Hematopoietic multipotent progenitor cell treated with erythropoietin and hydrocortisone succinate and interleukin-3 and kit ligand, for 4 days (in vitro differentiated cells): ENCODE data around the gene RIMBP2.
"Not testable (repeated sequence)": the region's sequence is repeated elsewhere in the genome, so short reads cannot be mapped to it uniquely, and the experiment has no call there.

Experiments
- DNase-seq: peaks from one replicate; pipeline ENCODE4 v3.0.0-alpha.2; 2015

RIMBP2 gene

DNA sequence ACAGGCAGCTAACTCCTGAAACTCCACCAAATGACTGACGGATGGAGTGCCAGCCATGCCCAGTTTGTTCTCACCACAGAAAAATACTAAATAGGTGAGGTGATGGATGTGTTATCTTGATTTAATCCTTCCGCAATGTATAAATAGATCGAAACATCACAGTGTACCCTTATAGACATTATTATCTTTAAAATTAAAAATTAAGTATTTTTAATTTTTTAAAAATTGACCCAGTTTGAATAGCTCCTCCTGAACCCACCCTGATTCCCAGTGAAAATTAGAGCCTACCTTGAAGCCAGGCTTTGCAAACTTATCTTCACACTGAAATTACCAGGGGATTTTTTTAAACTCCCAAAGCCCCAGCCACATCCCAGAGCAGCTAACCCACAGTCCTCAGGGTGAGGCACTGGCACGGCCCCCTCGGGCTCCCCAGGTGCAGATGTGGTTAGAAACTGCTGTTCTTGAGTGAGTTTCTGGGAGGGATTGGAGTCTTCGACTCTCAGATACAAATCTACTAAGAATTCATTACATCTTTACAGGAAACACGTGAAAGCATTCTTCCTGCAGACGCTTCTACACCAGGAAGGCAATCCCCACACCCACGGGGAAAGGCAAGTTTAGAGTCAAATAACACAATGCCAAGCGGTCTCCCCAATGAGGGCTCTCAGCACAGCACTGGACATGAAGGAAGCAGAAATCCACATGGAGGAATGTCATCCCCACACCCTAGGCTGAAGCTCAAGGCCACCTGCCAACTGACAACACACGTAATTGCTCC lies 126.4 kb downstream of the RIMBP2 start:
- no peak for DNase-seq

DNA sequence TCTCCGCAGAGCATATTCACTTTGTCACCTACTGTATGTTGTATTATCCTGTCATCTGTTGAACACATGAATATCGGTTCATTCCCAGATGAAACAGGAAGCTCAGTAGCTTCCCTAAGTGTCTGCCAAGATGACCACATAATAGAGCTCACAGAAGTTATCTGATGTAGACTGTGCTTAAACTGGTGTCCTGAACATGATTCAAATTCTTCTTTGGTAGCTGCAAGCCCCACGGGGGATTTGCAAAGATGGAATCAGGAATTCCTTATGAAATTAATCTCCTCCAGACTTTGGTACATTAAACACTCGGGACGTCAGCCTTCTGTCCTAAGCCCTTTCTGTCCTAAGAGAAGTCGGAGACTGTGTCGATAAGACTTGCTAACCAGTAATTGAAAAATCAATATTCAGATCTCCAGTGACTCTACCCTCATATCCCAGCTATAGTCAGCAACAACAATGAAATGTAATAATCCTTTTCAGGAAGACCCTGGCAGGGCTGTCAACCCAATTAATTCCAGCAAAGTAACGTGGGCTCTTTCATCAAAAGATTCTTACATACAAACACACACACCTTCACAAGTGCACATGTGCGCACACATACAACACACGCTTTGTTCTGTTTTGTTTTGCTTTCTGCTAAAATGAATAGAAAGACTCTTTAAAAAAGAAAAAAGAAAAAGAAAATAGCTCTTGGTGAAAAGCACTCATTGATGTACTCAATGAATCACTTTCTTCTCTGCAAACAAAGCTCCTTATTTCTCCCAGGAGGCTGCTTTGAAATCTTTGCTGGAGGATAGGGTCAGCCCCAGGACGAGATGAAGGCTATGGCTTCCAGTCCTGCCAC lies 127.2 kb downstream of the RIMBP2 start:
- DNase-seq = no peak

DNA sequence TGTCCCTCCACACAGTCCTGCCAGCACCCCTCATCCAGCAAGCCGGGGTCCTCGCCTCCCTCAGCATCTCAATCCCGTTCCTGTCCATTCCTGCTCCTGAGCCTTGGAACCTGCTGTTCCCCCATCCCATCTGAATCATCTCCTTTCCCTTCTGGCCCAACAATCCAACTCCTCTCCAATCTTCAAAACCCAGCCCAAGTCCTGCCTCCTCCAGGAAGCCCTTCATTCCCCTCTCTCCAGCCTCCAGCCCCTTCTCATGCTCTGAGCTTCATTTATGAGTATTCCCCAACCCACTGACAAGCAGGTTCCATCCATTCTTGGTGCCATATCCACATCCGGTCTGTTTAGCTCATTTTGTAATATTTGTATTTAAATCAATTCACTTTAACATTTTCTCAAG lies 128.1 kb downstream of the RIMBP2 start:
- DNase-seq = no peak

- not testable (repeated sequence) for DNase-seq
Measured at GRCh38 chr12:130584475-130584874, 131.6 kb downstream of the RIMBP2 start.

- DNase-seq = no peak
Measured at GRCh38 chr12:130583800-130584199, 132.3 kb downstream of the RIMBP2 start.

- no peak for DNase-seq
Measured at GRCh38 chr12:130583317-130583716, 132.8 kb downstream of the RIMBP2 start.

DNA sequence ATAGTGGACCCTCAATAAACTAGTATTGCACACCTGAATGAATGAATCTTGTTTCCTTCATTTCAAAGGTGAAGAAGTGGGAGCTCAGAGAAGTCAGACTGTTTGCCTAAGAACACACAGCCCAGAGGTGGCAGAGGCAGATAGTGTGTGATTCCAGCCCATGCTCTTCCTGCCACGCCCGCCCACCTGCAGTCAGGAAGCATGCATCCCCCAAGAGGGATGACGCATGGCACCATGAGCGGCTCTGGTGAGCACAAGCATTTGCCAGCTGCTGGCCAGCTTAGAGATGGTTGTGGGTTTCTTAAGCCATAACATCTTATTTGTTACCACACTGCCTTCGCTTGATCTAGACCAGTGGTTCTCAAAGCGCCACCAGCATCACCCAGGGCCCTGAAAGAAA lies 133.8 kb downstream of the RIMBP2 start:
- no peak for DNase-seq

DNA sequence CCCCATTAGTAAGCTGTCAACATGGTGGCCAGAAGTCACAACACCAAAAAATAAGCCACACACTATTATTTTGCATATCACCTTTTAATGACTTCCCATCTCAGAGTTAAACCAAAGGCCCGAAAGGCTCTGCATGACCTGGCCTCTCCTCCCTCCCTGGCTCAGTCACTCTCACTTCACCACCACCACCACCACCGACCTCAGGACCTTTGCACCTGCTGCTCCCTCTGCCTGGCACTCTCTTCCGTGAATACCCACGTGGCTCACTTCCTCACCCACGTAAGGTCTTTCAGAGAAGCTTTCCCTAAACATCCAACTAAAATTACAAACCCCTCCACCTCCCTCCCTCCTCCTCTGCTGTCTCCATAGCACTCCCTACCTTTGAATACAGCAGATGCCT lies 134.3 kb downstream of the RIMBP2 start:
- no peak for DNase-seq

DNA sequence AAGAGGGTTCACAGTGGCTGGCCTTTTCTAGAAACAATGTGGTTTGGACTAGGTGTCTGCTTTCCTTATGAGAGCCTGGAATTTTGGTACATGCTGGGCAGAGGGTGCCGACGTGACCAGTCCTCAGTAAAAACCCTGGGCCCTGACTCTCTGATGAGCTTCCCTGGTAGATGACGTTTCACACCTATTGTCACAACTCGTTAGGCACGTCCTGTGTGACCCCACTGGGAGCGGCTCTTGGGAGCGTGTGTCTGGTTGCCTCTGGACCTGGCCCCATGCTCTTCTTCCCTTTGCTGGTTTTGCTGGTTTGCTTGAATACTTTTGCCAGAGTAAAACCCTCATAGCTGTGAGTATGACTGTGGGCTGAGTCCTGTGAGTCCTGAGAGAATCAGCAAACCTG lies 136.9 kb downstream of the RIMBP2 start:
- no peak for DNase-seq

GRCh38 chr12:130577351-130577750 lies 138.7 kb downstream of the RIMBP2 start:
- DNase-seq = no peak

DNA sequence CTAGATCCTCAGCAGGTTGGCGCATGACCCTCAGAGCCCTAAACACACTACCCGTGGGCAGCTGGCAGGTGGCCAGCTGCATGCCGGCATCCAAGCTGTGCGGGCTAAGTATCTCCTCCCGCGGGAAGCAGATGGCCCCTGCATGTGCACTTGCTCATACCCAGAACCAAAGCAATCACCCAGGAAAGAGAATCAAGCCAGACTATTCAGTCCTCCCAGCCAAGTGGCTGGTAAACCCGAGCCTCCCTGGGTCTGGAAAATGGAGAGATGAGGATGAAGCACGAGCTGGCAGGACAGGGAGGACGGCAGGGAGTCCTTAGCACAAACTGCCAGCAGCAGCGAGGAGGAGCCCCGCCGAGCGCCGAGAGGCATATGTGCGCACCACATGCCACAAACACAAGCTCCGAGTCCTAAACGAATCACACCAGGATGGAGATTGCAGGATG lies 139.7 kb downstream of the RIMBP2 start:
- DNase-seq = no peak

GRCh38 chr12:130574402-130574801 lies 141.7 kb downstream of the RIMBP2 start:
- DNase-seq = peak; percentile 10

GRCh38 chr12:130573766-130574165 lies 142.3 kb downstream of the RIMBP2 start:
- no peak for DNase-seq

GRCh38 chr12:130573235-130573634 lies 142.9 kb downstream of the RIMBP2 start:
- DNase-seq = no peak

DNA sequence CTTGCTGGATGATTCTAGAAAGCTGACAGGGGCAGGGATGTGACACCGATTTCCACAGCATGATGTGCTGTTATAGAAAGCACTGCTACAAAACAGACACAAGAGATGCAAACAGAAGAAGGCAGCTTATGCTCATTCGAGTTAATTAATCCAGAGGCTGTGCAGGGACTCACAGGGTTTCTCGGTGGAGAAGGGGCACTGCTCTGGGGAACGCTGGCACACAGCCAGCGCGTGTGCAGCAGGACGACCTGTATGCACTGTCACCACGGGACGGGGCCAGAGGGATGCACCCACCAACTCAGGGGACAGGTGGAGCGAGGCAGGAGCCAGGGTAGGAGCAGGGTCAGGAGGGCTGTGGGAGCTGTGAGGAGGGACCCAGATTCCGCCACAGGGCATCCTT lies 143.5 kb downstream of the RIMBP2 start:
- no peak for DNase-seq

DNA sequence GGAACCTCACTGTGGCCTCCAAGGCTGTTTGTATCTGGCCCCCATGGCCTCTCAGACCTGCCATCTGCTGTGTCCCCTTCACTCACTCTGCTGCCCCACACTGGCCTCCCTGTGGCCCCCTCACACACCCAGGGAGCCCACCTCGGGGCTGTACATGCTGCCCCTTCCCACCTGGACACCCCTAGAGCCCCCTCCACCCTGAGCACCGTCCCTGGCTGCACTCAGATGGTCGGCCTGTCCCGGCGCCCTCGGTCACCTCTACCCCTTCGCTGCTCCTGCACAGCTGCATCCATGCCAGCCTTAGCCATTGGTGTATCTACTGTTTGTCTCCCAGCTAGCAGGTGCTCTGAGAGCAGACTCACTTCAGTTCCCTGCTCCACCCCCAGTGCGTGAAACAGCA lies 144.4 kb downstream of the RIMBP2 start:
- DNase-seq = no peak

GRCh38 chr12:130571089-130571488 lies 145.0 kb downstream of the RIMBP2 start:
- peak; percentile 9 for DNase-seq

DNA sequence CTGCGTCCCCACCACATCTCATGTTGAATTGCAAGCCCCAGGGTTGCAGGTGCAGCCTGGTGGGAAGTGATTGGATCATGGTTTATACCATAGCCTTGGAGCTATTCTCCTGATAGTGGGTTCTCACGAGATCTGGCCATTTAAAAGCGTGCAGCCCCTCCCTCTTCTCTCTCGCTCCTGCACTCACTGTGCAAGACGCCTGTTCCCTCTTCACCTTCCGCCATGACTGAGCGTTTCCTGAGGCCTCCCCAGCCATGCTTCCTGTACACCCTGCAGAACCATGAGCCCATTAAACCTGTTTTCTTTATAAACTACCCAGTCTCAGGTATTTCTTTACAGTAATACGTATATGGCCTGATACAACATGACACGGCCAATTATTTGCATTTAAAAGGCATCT lies 146.6 kb downstream of the RIMBP2 start:
- DNase-seq = peak; percentile 15

DNA sequence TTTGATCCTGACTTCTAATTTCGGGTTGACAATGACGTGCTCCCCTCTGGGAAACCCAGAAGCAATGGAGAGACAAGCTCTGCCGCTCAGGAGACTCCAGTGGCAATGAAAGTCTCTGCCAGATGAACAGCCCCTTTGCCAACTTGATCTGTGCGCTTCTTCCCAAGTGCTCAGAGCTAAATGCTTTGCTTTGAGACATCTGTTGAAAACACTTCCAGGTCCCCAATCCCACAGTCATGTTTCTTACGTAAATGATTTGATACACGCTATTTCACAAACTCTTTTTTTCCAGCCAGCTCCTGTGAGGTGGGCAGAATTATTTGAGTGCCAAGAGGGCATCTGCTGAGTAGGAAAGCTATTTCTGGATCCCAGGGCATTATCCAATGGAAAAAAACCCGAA lies 147.6 kb downstream of the RIMBP2 start:
- DNase-seq = no peak

- no peak for DNase-seq
Measured at GRCh38 chr12:130568041-130568440, 148.1 kb downstream of the RIMBP2 start.

DNA sequence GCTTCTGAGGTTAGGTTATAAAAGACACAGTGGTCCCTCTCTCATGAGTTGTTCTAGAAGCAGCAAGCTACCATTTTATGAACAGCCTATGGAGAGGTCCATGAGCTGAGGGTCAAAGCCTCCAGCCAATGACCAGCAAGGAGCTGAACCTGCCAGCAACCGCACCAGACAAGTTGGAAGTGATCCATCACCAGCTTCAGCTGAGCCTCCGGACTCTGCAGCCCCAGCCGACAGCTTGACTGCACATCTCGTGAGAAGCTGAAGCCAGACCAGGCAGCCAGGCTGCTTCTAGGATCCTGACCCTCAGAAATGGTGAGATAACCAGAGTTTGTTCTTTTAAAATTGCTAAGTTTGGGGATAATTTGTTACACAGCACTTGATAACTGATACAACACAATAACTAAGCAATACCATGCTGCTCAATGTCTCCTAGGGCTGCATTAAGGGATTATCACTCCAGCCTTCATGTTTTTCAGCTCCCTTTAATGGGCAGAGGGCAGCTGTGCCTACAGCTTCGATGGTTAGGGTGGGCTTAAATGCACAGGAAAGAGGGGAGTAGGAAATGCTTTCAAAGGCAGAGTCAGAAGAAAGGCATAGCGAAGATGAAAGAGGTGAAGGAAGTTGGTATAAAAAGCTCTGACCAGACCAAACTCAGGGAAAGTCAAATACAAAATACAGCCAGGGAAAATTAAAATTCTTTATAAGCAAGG lies 149.5 kb downstream of the RIMBP2 start:
- no peak for DNase-seq

GRCh38 chr12:130565189-130565588 lies 150.9 kb downstream of the RIMBP2 start:
- no peak for DNase-seq

DNA sequence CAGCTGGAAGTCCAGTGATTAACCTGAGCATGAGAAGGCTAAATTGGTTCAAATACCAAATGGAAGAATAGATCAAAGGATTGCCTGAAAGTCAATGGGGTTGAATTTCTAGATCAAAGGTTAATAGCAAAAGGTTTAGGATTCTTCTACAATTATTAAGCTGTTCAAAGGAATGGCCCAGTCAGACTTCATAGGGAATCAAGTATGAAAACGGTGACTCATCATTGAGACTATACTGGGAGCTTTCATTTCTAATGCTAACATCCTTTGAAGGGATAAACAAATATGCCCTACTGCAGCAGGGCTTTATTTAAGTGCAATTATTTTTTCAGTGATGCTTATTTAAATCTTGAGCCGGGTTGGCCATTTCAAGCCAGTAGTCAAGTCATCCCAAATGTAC lies 152.8 kb downstream of the RIMBP2 start:
- no peak for DNase-seq

GRCh38 chr12:130562716-130563115 lies 153.4 kb downstream of the RIMBP2 start:
- DNase-seq = no peak
